ENCODE data around the gene AIM2. TPM values are rescaled to one million over a fixed set of nuclear protein-coding genes. Genes with fewer than 3 reads are reported as not detected.

AIM2 gene
- polyA plus RNA-seq, 1 donor (not counting 4 experiments of a cell fraction or from before 2014, with no cell fraction given): 0.33 TPM

- Histone ChIP-seq H4K20me1 (ENCODE audit: control insufficient read depth, extremely low read depth, insufficient read depth, low read length) (no peaks in the 10 kb centered on the region), H3K27ac (ENCODE audit: control insufficient read depth, insufficient read depth, low read length) (no peak overlapping the region), H3K9me1 (ENCODE audit: control insufficient read depth, extremely low read depth, insufficient read depth, low read length) (no peaks in the 10 kb centered on the region), H3K9ac (ENCODE audit: control insufficient read depth, extremely low read depth, insufficient read depth, low read length) (no peak overlapping the region), H3K9me3 (ENCODE audit: control insufficient read depth, low read depth, low read length) (peaks cover 2% of the 10 kb centered on the region), H3K4me2 (ENCODE audit: control insufficient read depth, extremely low read depth, insufficient read depth, low read depth, low read length) (peak overlapping the region; percentile 22), H3K27me3 (ENCODE audit: control insufficient read depth, extremely low read depth, insufficient read depth, low read length) (no peaks in the 10 kb centered on the region), H2AFZ (ENCODE audit: control insufficient read depth, low read length) (no peak overlapping the region), H3K4me1 (ENCODE audit: control insufficient read depth, extremely low read depth, insufficient read depth, low read length) (peaks cover 36% of the 10 kb centered on the region), H3K36me3 (ENCODE audit: control insufficient read depth in 2 of 2, extremely low read depth in 1 of 2, insufficient read depth in 2 of 2, low read length in 2 of 2) (peaks cover 10 to 40% of the 10 kb centered on the region in 2 experiments), H3K79me2 (ENCODE audit: control insufficient read depth, insufficient read depth, low read length) (peaks cover 74% of the 10 kb centered on the region), H3K4me3 (ENCODE audit: control insufficient read depth in 2 of 3, extremely low read depth in 1 of 3, insufficient read depth in 2 of 3, low read depth in 1 of 3, low read length in 3 of 3) (peak overlapping the region in 1 of 3 experiments; percentile 39)
- dilution Hi-C loops (cut with MboI; ENCODE audit: extremely low pct_ligation_motif_present, low sequenced_read_pairs): no loop called here
- DNase-seq (ENCODE audit: low read depth, low spot score) (no peak), FAIRE-seq (no peak)
- TF ChIP-seq CTCF (optimal IDR thresholded peaks at IDR 0.05 in 1 of 3, IDR thresholded peaks at IDR 0.05 in 1 of 3, conservative IDR thresholded peaks at IDR 0.05 in 1 of 3; ENCODE audit: extremely low read depth in 1 of 3, insufficient read depth in 2 of 3, low read length in 3 of 3): no peak
- TF ChIP-seq EZH2 (IDR thresholded peaks at IDR 0.05; ENCODE audit: low read length): no peak
Observed at GRCh38 chr1:159014003-159014571, 62.5 kb downstream of the AIM2 start.

GRCh38 chr1:159012495-159012894 is 64.1 kb downstream of the AIM2 start:
- Histone ChIP-seq H3K4me1 (ENCODE audit: control insufficient read depth, extremely low read depth, insufficient read depth, low read length) (peaks cover 42% of the 10 kb centered on the region), H3K4me2 (ENCODE audit: control insufficient read depth, extremely low read depth, insufficient read depth, low read depth, low read length) (peak overlapping the region; percentile 92), H4K20me1 (ENCODE audit: control insufficient read depth, extremely low read depth, insufficient read depth, low read length) (no peaks in the 10 kb centered on the region), H3K27me3 (ENCODE audit: control insufficient read depth, extremely low read depth, insufficient read depth, low read length) (no peaks in the 10 kb centered on the region), H3K9me3 (ENCODE audit: control insufficient read depth, low read depth, low read length) (peaks cover 2% of the 10 kb centered on the region), H3K27ac (ENCODE audit: control insufficient read depth, insufficient read depth, low read length) (peak overlapping the region; percentile 16), H2AFZ (ENCODE audit: control insufficient read depth, low read length) (no peak overlapping the region), H3K9ac (ENCODE audit: control insufficient read depth, extremely low read depth, insufficient read depth, low read length) (peak overlapping the region; percentile 93), H3K36me3 (ENCODE audit: control insufficient read depth in 2 of 2, extremely low read depth in 1 of 2, insufficient read depth in 2 of 2, low read length in 2 of 2) (peaks cover 8 to 33% of the 10 kb centered on the region in 2 experiments), H3K9me1 (ENCODE audit: control insufficient read depth, extremely low read depth, insufficient read depth, low read length) (no peaks in the 10 kb centered on the region), H3K4me3 (ENCODE audit: control insufficient read depth in 2 of 3, extremely low read depth in 1 of 3, insufficient read depth in 2 of 3, low read depth in 1 of 3, low read length in 3 of 3) (peak overlapping the region; percentile 8 to 89 (median 88)), H3K79me2 (ENCODE audit: control insufficient read depth, insufficient read depth, low read length) (peaks cover 62% of the 10 kb centered on the region)
- TF ChIP-seq EZH2 (IDR thresholded peaks at IDR 0.05; ENCODE audit: low read length) (no peak), CTCF (optimal IDR thresholded peaks at IDR 0.05 in 1 of 3, IDR thresholded peaks at IDR 0.05 in 1 of 3, conservative IDR thresholded peaks at IDR 0.05 in 1 of 3; ENCODE audit: extremely low read depth in 1 of 3, insufficient read depth in 2 of 3, low read length in 3 of 3) (no peak)
- no peak for DNase-seq (ENCODE audit: low read depth, low spot score)
- peak; percentile 78 for FAIRE-seq
- dilution Hi-C loops (cut with MboI; ENCODE audit: extremely low pct_ligation_motif_present, low sequenced_read_pairs): no loop called here

Other genes starting within 250 kb of the AIM2 start
- not detected in 3 replicates for gene MNDA, start 245.4 kb downstream of the AIM2 start, polyA plus RNA-seq
- gene PYHIN1, start 145.2 kb downstream of the AIM2 start, polyA plus RNA-seq: 0.14 to 0.82 TPM (median 0.37 TPM) in 3 replicates
- gene IFI16, start 66.9 kb downstream of the AIM2 start, polyA plus RNA-seq: 118 to 193 TPM (median 145 TPM) in 3 replicates
- gene CADM3, start 94.8 kb upstream of the AIM2 start, polyA plus RNA-seq: 0.03 TPM in 1 of 3 replicates, not detected in the others
- not detected in 3 replicates for gene ACKR1, start 128.1 kb upstream of the AIM2 start, polyA plus RNA-seq
- gene FCER1A, start 225.6 kb upstream of the AIM2 start, polyA plus RNA-seq: not detected in 3 replicates